Putamen (tissue), 1 donor: ENCODE measurements around the gene HOMER2.
A peak's percentile ranks its signal among the peaks of the same experiment; 100 is the strongest.
"Not testable (repeated sequence)": the region's sequence is repeated elsewhere in the genome, so short reads cannot be mapped to it uniquely, and the experiment has no call there.

Experiments
- DNase-seq: peaks from one replicate; pipeline ENCODE4 v3.0.0-alpha.2; 2016; ENCODE audit warnings: low spot score

Gene HOMER2

GRCh38 chr15:82831894-82832600 is 120.5 kb downstream of the HOMER2 start:
- no peak for DNase-seq

- no peak for DNase-seq
Observed at GRCh38 chr15:82830427-82831173, 121.9 kb downstream of the HOMER2 start.

DNA sequence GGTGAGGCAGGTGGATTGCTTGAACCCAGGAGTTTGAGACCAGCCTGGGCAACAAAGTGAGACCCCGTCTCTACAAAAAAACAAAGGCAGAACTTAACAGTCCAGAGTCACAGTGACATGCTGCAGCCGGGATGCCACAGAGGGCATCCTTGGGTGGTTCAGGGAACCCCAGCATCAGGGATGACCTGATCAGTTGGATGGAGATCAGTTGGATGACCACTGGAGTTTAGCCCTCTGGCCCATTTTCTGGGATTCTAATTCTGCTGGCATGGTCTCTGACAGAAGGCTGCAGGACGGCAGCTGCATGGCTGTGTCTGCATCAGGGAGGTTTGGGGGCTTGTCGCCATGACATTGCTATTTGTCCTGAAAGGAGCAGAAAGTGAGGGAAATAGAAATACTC is 123.3 kb downstream of the HOMER2 start:
- no peak for DNase-seq

- no peak for DNase-seq
Observed at GRCh38 chr15:82828075-82828474, 124.4 kb downstream of the HOMER2 start.

DNA sequence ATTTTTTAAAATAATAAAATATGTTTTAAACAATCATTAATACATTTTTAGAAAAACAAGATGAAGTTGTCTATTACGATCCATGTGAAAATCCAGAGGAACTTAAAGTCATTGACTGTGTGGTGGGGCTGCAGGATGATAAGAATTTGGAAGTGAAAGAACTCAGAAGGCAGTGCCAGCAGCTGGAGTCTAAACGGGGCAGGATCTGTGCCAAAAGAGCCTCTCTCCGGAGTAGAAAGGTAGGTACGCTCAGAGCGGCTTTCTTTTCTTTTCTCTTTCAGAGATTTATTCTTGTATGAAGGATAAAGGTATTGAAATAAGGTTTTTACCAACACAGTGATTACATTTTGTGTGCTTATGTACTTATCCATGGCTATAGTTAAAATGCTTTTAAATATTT is 129.5 kb downstream of the HOMER2 start:
- DNase-seq: no peak

GRCh38 chr15:82821851-82822250 is 130.7 kb downstream of the HOMER2 start:
- DNase-seq: not testable (repeated sequence)

GRCh38 chr15:82821396-82821795 is 131.1 kb downstream of the HOMER2 start:
- not testable (repeated sequence) for DNase-seq

GRCh38 chr15:82820128-82820527 is 132.4 kb downstream of the HOMER2 start:
- no peak for DNase-seq

DNA sequence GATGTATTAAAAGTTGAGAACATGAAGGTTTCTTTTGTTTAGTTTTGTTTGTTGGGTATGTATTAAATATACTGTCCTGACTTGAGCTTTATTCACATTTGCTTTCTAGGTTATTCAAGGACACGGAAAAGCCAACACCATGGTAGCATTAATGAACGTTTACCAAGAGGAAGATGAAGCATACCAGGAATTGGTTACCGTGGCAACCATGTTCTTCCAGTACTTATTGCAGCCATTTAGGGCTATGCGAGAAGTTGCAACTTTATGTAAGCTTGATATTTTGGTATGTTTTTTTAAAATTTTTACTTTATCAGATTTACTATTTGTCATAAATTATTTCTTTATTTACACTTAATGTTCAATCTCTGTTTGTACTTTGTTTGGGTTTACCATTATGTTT is 139.5 kb downstream of the HOMER2 start:
- no peak for DNase-seq

DNA sequence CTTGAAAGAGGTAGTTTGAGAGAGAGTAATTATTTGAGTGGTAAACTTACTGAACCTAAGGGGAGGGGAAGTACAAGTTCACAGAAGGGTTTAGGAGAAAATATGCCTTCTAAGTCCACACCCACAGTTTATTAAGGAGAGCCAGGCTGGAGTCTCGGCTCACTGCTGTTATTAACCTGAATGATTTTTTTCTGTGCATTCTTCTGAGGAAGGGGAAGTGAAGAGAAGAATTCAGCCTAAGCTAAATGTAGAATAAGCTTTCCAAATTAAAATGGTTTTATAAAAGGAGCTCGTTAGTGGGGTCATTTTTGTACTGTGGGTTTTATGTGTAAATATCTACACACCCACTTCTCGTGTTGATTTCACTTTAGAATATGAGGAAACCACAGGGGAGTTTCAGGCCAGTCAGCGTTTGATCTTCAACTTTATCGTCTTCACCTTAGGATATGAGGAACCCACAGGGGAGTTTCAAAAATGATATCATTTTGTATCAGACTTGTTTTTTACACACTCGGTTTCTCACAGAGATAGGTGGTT is 141.6 kb downstream of the HOMER2 start:
- DNase-seq: no peak

DNA sequence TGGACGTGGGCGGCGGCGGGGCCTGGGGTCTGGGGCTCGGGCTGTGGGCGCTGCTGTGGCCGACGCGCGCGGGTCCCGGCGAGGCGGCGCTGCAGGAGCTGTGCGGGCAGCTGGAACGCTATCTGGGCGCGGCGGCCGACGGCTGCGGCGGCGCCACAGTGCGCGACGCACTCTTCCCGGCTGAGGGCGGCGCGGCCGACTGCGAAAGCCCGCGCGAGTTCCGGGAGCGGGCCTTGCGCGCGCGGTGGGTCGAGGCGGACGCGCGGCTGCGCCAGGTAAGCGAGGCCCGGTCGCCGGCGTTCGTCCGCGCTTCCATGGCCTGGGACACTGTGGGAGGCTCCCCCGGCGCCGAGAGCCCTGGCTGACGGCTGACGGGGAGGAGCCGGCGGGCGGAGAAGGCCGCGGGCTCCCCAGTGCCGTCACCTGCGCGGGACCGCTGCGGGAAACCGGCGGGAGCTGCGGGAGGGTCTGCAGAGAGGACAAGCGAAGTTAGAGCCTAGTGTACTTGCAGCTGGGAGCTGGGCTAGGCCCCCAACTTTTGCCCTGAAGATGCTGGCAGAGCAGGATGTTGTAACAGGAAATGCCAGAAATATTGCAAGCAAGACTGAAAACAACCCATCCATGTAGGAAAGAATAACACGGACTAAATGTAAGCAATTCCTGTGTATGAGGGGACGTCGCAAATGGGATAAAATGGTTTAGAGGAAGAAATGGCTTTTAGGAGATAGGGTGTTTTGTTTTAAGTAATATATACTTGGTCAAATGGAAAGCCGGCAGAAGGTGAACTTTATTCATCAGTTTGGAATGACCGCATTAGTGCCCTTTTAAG is 142.2 kb downstream of the HOMER2 start:
- peak; percentile 45 for DNase-seq

DNA sequence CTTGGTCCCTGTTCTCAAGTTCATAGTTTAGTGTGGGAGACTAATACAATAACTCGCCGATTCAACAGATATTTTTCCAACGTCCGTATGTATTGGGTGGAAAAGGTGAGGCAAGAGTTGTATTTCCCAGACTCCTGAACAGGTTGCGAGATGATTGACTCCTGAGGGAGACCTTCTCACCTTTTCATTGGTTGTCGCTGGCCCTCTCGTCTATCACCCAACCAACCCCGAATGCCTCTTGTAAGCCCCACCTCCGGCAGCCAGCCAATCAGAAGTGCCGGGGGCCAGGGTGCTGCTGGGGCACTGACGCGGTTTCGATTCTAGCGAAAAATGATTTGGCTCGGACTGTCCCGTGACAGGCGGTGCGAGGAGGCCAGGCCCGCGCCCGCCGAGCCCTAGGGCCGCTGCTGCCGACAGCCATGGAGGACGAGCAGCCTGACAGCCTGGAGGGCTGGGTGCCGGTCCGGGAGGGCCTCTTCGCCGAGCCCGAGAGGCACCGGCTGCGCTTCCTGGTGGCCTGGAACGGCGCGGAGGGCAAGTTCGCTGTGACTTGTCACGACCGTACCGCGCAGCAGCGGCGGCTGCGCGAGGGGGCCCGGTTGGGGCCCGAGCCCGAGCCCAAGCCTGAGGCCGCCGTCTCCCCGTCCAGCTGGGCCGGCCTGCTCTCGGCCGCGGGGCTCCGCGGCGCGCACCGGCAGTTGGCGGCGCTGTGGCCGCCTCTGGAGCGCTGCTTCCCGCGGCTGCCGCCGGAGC is 143.0 kb downstream of the HOMER2 start, which contains the start of gene WHAMM:
WHAMM (plus strand) TSS at position 321 of the 753 bp plus-strand sequence; CDS start at position 420, 99 bp downstream.
- DNase-seq: peak; percentile 99

- no peak for DNase-seq
Observed at GRCh38 chr15:82808634-82809041, 143.9 kb downstream of the HOMER2 start.

DNA sequence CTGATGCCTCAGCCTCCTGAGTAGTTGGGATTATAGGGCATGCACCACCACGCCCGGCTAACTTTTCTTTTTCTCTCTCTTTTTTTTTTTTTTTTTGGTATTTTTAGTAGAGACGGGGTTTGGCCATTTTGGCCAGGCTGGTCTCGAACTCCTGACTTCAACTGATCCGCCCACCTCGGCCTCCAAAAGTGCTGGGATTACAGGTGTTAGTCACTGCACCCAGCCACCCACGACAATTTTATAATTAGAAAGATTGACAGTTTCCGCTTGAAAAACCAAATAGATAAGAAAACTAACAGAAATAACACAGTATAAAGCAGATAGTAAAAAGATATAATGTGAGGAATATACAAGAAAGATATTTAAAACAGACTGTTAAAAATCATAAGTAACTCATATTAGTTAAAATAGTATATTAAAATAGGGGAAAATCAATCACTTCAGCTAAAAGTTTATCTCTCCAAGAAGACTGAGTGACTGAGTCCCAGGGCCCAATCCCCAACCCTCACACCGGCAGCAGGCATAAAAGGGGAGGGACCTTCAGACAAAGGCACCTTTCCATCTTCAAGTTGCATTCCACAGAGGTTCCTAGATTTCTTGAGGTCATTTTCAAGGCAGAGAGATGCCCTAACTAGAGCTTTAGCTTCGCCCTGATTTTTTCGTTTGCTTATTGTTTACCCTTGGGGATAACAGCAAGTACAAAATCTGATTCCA is 144.4 kb downstream of the HOMER2 start:
- DNase-seq: no peak

DNA sequence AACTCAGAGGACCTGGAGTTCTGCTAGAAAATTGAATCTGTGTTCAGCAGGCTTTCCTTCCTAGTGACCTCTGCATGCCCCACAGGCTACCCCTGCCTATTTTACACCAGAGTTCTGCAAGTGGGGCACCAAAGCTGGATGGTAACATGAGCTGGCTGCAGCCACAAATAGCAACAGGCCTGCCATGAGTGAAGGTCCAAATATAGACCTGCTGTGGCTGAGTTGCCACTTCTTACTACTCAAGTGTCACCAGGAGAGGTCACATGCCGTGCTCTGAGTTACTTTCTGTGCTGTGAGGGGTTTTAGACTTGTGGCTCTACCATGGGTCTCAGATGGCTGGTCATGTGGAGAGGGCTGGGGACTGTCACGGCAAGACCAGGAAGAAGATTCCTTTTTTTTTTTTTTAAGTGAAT is 146.5 kb downstream of the HOMER2 start, which contains the start of gene FSD2:
FSD2 (minus strand) TSS at position 76 of the 413 bp plus-strand sequence. CDS start 18,679 bp downstream, outside the sequence.
- no peak for DNase-seq

GRCh38 chr15:82804575-82804949 is 148.0 kb downstream of the HOMER2 start:
- no peak for DNase-seq

GRCh38 chr15:82803793-82804574 is 148.5 kb downstream of the HOMER2 start:
- DNase-seq: no peak

- DNase-seq: no peak
Observed at GRCh38 chr15:82802497-82802896, 150.0 kb downstream of the HOMER2 start.

- DNase-seq: no peak
Observed at GRCh38 chr15:82799183-82799841, 153.2 kb downstream of the HOMER2 start.
